SK-N-SH (cell line): ENCODE measurements around the gene PTCD2. TPM values are rescaled to one million over a fixed set of nuclear protein-coding genes. Genes with fewer than 3 reads are reported as not detected.

Source experiments
- CTCF ChIA-PET: fragments of 300-600, 350-600 bp; formaldehyde crosslinking; extraction: SDS; loops from one replicate; lab custom pipeline; 2021; lab: Yijun Ruan, JAX
- POLR2A ChIA-PET: fragments of 350-600 bp; sonication (Branson Sonifier 250); formaldehyde crosslinking; extraction: SDS; loops from one replicate; lab custom pipeline; 2020; ENCODE audit warnings: antibody characterized with exemption, inconsistent platforms; lab: Yijun Ruan, JAX
- DNase-seq: peaks from one replicate; pipeline ENCODE4 v3.0.0; 2012
- H2AFZ ChIP-seq: fragments of 200-600 bp; sonication (generic); 2 replicates; pipeline ENCODE4 v1.8.1; 2016; ENCODE audit warnings: antibody characterized with exemption, mild to moderate bottlenecking, low read depth
- H3F3A ChIP-seq: fragments of 200-600 bp; sonication (generic); replicated peaks from 2 replicates; pipeline ENCODE3; 2016; ENCODE audit warnings: antibody characterized with exemption, mild to moderate bottlenecking; ENCODE audit not compliant: insufficient read depth
- H3K27ac ChIP-seq, 2 experiments: fragments of 200-500 bp in 1 of 2; fragments of 200-600 bp in 1 of 2; sonication (Bioruptor generic) in 1 of 2; sonication (generic), shearing (Covaris generic) in 1 of 2; 2 replicates each; pipeline versions ENCODE4 v1.5.1 to v1.6.1; 2014 to 2016; ENCODE audit warnings: low read depth in 2 of 2, inconsistent platforms in 1 of 2, low read length in 1 of 2, mild to moderate bottlenecking in 1 of 2, mixed read lengths in 1 of 2
- H3K27me3 ChIP-seq: fragments of 200-600 bp; sonication (generic), shearing (Covaris generic); 2 replicates; pipeline ENCODE4 v1.6.1; 2016; ENCODE audit warnings: mixed run types; ENCODE audit not compliant: insufficient read depth
- H3K36me3 ChIP-seq, 2 experiments: fragments of 200-500 bp in 1 of 2; fragments of 200-600 bp in 1 of 2; sonication (Bioruptor generic) in 1 of 2; sonication (generic) in 1 of 2; replicated peaks in 1 of 2; 2 replicates each; pipeline versions ENCODE3 to v1.5.1; 2014 to 2016; ENCODE audit warnings: low read length in 1 of 2, mild to moderate bottlenecking in 1 of 2; ENCODE audit not compliant: insufficient read depth in 2 of 2, control insufficient read depth in 1 of 2
- H3K4me1 ChIP-seq, 2 experiments: fragments of 200-500 bp in 1 of 2; fragments of 200-600 bp in 1 of 2; sonication (Bioruptor generic) in 1 of 2; sonication (generic), shearing (Covaris generic) in 1 of 2; 2 replicates each; pipeline versions ENCODE4 v1.5.1 to v1.6.1; 2014 to 2016; ENCODE audit warnings: low read depth in 1 of 2, low read length in 1 of 2, mixed run types in 1 of 2; ENCODE audit not compliant: insufficient read depth in 2 of 2, control insufficient read depth in 1 of 2
- H3K4me2 ChIP-seq: fragments of 200-600 bp; sonication (generic), shearing (Covaris generic); 2 replicates; pipeline ENCODE4 v1.6.1; 2017; ENCODE audit warnings: mixed run types
- H3K4me3 ChIP-seq, 2 experiments: fragments of 200-500 bp in 1 of 2; fragments of 200-600 bp in 1 of 2; sonication (Bioruptor generic) in 1 of 2; sonication (generic), shearing (Covaris generic) in 1 of 2; 2 replicates each; pipeline versions ENCODE4 v1.5.1 to v1.8.1; 2014 to 2016; ENCODE audit warnings: low read depth in 2 of 2, inconsistent platforms in 1 of 2, low read length in 1 of 2, mild to moderate bottlenecking in 1 of 2, mixed read lengths in 1 of 2, moderate library complexity in 1 of 2
- H3K79me2 ChIP-seq: fragments of 200-600 bp; sonication (generic); 2 replicates; pipeline ENCODE4 v1.8.1; 2017; ENCODE audit warnings: mild to moderate bottlenecking; ENCODE audit not compliant: insufficient read depth
- H3K9ac ChIP-seq: fragments of 200-600 bp; sonication (generic); 2 replicates; pipeline ENCODE4 v1.6.1; 2017; ENCODE audit warnings: mixed run types
- H3K9me2 ChIP-seq: fragments of 200-600 bp; sonication (generic); 2 replicates; pipeline ENCODE4 v1.6.1; 2017; ENCODE audit warnings: mixed run types
- H3K9me3 ChIP-seq: fragments of 200-600 bp; sonication (generic); 2 replicates; pipeline ENCODE4 v1.6.1; 2017; ENCODE audit warnings: mixed run types, mild to moderate bottlenecking, moderate library complexity
- H4K20me1 ChIP-seq: fragments of 200-600 bp; sonication (generic); 2 replicates; pipeline ENCODE4 v1.6.1; 2017; ENCODE audit warnings: mild to moderate bottlenecking, mixed run types; ENCODE audit not compliant: insufficient read depth
- EP300 ChIP-seq, 2 experiments: IDR thresholded peaks; 2 replicates each; pipeline versions ENCODE4 v1.4.0 to v1.6.1; 2012; ENCODE audit warnings: borderline replicate concordance in 1 of 2, low read depth in 1 of 2, low read length in 1 of 2
- FOSL2 ChIP-seq: IDR thresholded peaks from 2 replicates; pipeline ENCODE4 v1.4.0; 2012; ENCODE audit warnings: low read depth, mild to moderate bottlenecking, moderate library complexity, borderline replicate concordance
- FOXJ3 ChIP-seq: sonication (generic); formaldehyde crosslinking; IDR thresholded peaks from 2 replicates; pipeline ENCODE4 v1.5.1; 2020; ENCODE audit warnings: mild to moderate bottlenecking, missing genetic modification reagents
- FOXM1 ChIP-seq: IDR thresholded peaks from 2 replicates; pipeline ENCODE4 v1.4.0; 2012; ENCODE audit warnings: low read depth, mild to moderate bottlenecking
- GABPA ChIP-seq: IDR thresholded peaks from 2 replicates; pipeline ENCODE4 v1.4.0; 2012; ENCODE audit warnings: low read depth, mild to moderate bottlenecking
- GATA2 ChIP-seq: sonication (generic); formaldehyde crosslinking; IDR thresholded peaks from 2 replicates; pipeline ENCODE4 v1.5.0; 2020; ENCODE audit warnings: mild to moderate bottlenecking, missing genetic modification reagents
- JUND ChIP-seq: IDR thresholded peaks from 2 replicates; pipeline ENCODE4 v1.4.0; 2012
- RCOR1 ChIP-seq: fragments of 150-350 bp; IDR thresholded peaks from 2 replicates; pipeline ENCODE4 v1.6.1; 2017; ENCODE audit warnings: antibody characterized with exemption, low read length
- RXRA ChIP-seq: IDR thresholded peaks from 2 replicates; pipeline ENCODE4 v1.4.0; 2012; ENCODE audit warnings: low read depth, mild to moderate bottlenecking, borderline replicate concordance
- TCF12 ChIP-seq: IDR thresholded peaks from 2 replicates; pipeline ENCODE4 v1.4.0; 2012
- YY1 ChIP-seq: IDR thresholded peaks from 2 replicates; pipeline ENCODE4 v1.4.0; 2012; ENCODE audit warnings: low read depth, mild to moderate bottlenecking
- WGBS: methylation state at CpG from one replicate; pipeline ENCODE4 v1.1.6; 2017; ENCODE audit warnings: low lambda C conversion rate; 5-methylcytosine and 5-hydroxymethylcytosine counted together
- polyA plus RNA-seq, 3 experiments: library from polyadenylated mRNA; depleted of rRNA; stranded (reverse); fragments of >200 nt; gene quantifications; 2 replicates each; pipeline ENCODE4 v1.2.3, GENCODE V29; 2012
- TF ChIP-seq, protein P1 (sequence below): IDR thresholded peaks from 2 replicates; pipeline ENCODE4; 2012
- TF ChIP-seq, protein P2 (sequence below): fragments of 200-600 bp; sonication (generic); IDR thresholded peaks from 2 replicates; pipeline ENCODE4 v1.6.1; 2017; ENCODE audit warnings: antibody characterized with exemption, mild to moderate bottlenecking, moderate library complexity
- TF ChIP-seq, protein P3 (sequence below): IDR thresholded peaks from 2 replicates; pipeline ENCODE4 v1.4.0; 2012; ENCODE audit warnings: low read depth
- TF ChIP-seq, protein P4 (sequence below): IDR thresholded peaks from 2 replicates; pipeline ENCODE4 v1.6.1; 2012; ENCODE audit warnings: mild to moderate bottlenecking, low read depth, low read length, moderate library complexity

The PTCD2 gene
- polyA plus RNA-seq, 1 of the 3 experiments (the other 2 are of a cell fraction), result 6.7 TPM

DNA sequence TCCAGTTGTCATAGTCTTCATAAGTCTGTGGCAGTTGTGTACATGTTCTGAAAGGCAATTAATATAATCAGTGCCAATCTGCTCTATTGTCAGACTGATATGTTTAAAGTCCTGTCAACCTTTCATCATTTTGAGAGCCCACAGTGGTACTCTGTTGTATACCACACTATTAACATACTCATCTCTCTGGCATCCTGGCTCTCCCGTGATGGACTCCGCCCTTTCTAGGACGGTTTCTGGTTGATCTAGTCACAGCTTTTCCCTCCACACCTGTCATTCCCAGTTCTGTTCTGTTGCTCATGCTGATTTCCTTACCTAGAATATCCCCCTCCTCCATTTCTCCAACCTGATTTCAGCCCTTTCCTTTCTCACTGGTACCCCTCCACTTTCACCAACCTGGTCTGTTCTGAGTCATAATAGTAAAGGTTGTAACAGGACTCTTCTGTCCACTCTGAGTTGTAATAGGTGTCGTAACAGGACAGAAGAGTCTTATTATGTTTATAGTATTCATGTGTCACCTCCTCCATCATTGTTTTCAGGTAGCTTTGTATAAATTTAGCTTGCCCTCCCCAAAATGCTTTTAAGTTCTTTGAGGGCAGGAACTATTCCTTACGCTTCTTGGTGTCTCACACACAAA lies 4.1 kb downstream of the PTCD2 start:
- no peak overlapping the region for H3K4me3 ChIP-seq
- H3K4me1 ChIP-seq, result peaks cover 10% of the 10 kb centered on the region in 2 experiments; a peak in 3 of 4 replicates
- H3K27ac ChIP-seq, result peak overlapping the region; percentile 16 to 87; a peak in 1 of 4 replicates
- H2AFZ ChIP-seq, result no peak overlapping the region
- no peak for DNase-seq
- peaks cover 26% of the 10 kb centered on the region for H3K79me2 ChIP-seq
- no peaks in the 10 kb centered on the region for H3K9me2 ChIP-seq
- no peaks in the 10 kb centered on the region for H4K20me1 ChIP-seq
- ChIA-PET CTCF (no interaction called here), POLR2A (no interaction called here)
- no peaks in the 10 kb centered on the region for H3K27me3 ChIP-seq
- H3F3A ChIP-seq, result peaks cover 38% of the 10 kb centered on the region
- H3K9me3 ChIP-seq, result no peaks in the 10 kb centered on the region
- WGBS, result 74% methylated on average over 5 of the region's 5 CpGs
- peaks cover 25 to 28% of the 10 kb centered on the region in 2 experiments for H3K36me3 ChIP-seq
- H3K9ac ChIP-seq, result no peak overlapping the region
- H3K4me2 ChIP-seq, result no peak overlapping the region
- TF ChIP-seq TCF12, result 0 out of 2 replicates have a peak, but pooled peaks have one; percentile 22
- TF ChIP-seq RXRA, result no peak
- TF ChIP-seq, protein P1, sequence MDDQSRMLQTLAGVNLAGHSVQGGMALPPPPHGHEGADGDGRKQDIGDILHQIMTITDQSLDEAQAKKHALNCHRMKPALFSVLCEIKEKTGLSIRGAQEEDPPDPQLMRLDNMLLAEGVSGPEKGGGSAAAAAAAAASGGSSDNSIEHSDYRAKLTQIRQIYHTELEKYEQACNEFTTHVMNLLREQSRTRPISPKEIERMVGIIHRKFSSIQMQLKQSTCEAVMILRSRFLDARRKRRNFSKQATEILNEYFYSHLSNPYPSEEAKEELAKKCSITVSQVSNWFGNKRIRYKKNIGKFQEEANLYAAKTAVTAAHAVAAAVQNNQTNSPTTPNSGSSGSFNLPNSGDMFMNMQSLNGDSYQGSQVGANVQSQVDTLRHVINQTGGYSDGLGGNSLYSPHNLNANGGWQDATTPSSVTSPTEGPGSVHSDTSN, result peak; percentile 32; the same call in 1 of the 2 replicates

DNA sequence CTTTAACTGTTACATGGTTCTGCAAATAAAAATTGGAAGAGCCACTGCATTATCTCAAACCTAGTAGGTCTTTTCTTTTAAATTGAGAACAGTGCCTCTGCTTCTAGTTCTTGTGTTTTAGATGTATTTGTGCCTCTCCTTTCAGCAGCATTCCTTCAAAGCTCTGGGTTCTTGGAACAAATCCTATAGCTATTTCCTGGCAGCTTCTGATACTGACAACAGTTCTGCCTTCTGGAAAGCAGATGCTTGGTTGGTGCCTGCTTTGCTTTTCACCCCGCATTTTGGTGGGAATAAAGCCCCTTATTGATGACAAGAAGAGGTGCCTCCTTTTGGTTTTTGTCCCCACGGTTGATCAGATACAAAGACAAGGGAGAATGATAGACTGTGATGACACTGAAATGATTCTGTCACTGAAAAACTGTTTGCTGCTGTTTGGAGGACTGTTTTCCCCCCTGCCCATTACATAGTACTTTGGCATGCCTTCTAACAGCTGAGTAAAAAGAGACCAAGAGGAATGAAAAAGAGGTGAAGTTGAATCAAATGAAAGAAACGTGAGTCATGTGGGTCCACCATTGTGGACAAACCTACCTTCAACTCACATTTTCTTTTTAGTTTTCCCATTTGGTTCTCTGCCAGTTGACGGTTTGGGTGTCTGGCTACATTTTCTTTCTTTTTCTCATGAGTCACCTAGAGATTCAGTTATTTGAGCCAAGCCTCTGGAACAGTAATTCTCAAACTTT lies 5.6 kb downstream of the PTCD2 start:
- Histone ChIP-seq H3K36me3 (peaks cover 33 to 38% of the 10 kb centered on the region in 2 experiments), H3K9ac (peak overlapping the region; percentile 4; the same call in 1 of the 2 replicates), H3K27ac (peak overlapping the region; percentile 81 to 87), H2AFZ (no peak overlapping the region), H3K27me3 (no peaks in the 10 kb centered on the region), H4K20me1 (no peaks in the 10 kb centered on the region), H3K4me2 (peak overlapping the region; percentile 59), H3K9me3 (no peaks in the 10 kb centered on the region), H3K4me1 (peaks cover 10% of the 10 kb centered on the region in 2 experiments; a peak in 3 of 4 replicates), H3K79me2 (peaks cover 19% of the 10 kb centered on the region; the same call in 1 of the 2 replicates), H3F3A (peaks cover 33% of the 10 kb centered on the region), H3K4me3 (no peak overlapping the region), H3K9me2 (no peaks in the 10 kb centered on the region)
- CTCF ChIA-PET, result interaction anchor here (0.8 kb wide), 1 partner anchor 492 kb away, joined by 3 read pairs; no protein-coding TSS in a partner anchor
- POLR2A ChIA-PET, result no interaction called here
- DNase-seq, result no peak
- WGBS, result 43% methylated on average over 4 of the region's 4 CpGs
- TF ChIP-seq, protein P2, sequence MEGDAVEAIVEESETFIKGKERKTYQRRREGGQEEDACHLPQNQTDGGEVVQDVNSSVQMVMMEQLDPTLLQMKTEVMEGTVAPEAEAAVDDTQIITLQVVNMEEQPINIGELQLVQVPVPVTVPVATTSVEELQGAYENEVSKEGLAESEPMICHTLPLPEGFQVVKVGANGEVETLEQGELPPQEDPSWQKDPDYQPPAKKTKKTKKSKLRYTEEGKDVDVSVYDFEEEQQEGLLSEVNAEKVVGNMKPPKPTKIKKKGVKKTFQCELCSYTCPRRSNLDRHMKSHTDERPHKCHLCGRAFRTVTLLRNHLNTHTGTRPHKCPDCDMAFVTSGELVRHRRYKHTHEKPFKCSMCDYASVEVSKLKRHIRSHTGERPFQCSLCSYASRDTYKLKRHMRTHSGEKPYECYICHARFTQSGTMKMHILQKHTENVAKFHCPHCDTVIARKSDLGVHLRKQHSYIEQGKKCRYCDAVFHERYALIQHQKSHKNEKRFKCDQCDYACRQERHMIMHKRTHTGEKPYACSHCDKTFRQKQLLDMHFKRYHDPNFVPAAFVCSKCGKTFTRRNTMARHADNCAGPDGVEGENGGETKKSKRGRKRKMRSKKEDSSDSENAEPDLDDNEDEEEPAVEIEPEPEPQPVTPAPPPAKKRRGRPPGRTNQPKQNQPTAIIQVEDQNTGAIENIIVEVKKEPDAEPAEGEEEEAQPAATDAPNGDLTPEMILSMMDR, result no peak
- TF ChIP-seq YY1 (peak; percentile 68; the same call in 1 of the 2 replicates), FOXM1 (peak; percentile 60; the same call in 1 of the 2 replicates), FOSL2 (peak; percentile 81), GABPA (no peak), TCF12 (peak; percentile 65), GATA2 (CRISPR knock-in tag) (no peak), RCOR1 (no peak), FOXJ3 (CRISPR knock-in tag) (no peak), RXRA (no peak), EP300 (IDR thresholded peaks at IDR 0.05; ENCODE audit: borderline replicate concordance in 1 of 2, low read depth in 1 of 2, low read length in 1 of 2) (0 out of 4 replicates have a peak, but pooled peaks of 1 of the 2 experiments have one; percentile 55), JUND (peak; percentile 78)
- TF ChIP-seq, protein P3, sequence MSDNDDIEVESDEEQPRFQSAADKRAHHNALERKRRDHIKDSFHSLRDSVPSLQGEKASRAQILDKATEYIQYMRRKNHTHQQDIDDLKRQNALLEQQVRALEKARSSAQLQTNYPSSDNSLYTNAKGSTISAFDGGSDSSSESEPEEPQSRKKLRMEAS, result 0 out of 2 replicates have a peak, but pooled peaks have one; percentile 53
- TF ChIP-seq, protein P1, result peak; percentile 18; the same call in 1 of the 2 replicates
- TF ChIP-seq, protein P4, sequence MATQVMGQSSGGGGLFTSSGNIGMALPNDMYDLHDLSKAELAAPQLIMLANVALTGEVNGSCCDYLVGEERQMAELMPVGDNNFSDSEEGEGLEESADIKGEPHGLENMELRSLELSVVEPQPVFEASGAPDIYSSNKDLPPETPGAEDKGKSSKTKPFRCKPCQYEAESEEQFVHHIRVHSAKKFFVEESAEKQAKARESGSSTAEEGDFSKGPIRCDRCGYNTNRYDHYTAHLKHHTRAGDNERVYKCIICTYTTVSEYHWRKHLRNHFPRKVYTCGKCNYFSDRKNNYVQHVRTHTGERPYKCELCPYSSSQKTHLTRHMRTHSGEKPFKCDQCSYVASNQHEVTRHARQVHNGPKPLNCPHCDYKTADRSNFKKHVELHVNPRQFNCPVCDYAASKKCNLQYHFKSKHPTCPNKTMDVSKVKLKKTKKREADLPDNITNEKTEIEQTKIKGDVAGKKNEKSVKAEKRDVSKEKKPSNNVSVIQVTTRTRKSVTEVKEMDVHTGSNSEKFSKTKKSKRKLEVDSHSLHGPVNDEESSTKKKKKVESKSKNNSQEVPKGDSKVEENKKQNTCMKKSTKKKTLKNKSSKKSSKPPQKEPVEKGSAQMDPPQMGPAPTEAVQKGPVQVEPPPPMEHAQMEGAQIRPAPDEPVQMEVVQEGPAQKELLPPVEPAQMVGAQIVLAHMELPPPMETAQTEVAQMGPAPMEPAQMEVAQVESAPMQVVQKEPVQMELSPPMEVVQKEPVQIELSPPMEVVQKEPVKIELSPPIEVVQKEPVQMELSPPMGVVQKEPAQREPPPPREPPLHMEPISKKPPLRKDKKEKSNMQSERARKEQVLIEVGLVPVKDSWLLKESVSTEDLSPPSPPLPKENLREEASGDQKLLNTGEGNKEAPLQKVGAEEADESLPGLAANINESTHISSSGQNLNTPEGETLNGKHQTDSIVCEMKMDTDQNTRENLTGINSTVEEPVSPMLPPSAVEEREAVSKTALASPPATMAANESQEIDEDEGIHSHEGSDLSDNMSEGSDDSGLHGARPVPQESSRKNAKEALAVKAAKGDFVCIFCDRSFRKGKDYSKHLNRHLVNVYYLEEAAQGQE, result no peak
